SU-DHL-6 (cell line): ENCODE results near the gene RAB44.

Source experiments
- CTCF ChIP-seq: fragments of 200-600 bp; sonication (generic); IDR thresholded peaks from one replicate; pipeline ENCODE4 v1.5.1; 2017; ENCODE audit warnings: antibody characterized with exemption, mild to moderate bottlenecking, low read length, moderate library complexity; ENCODE audit not compliant: insufficient read depth, poor library complexity, severe bottlenecking
- EZH2phosphoT487 ChIP-seq: fragments of 200-600 bp; sonication (generic), shearing (Covaris generic); conservative IDR thresholded peaks from 2 replicates; pipeline ENCODE4 v1.6.1; 2018; ENCODE audit warnings: mild to moderate bottlenecking, antibody characterized with exemption, low read length, moderate library complexity, mixed read lengths

GRCh38 chr6:36649086-36649485, 48.5 kb upstream of the RAB44 start:
- no peak for TF ChIP-seq CTCF
- 0 out of 2 replicates have a peak, but pooled peaks have one; percentile 7 for TF ChIP-seq EZH2phosphoT487
